H9 (cell line): Measurements from ENCODE around the gene INSM1. TPM values are rescaled to one million over a fixed set of nuclear protein-coding genes. Genes with fewer than 3 reads are reported as not detected.

Experiments used
- DNase-seq: peaks from one replicate; pipeline ENCODE4 v3.0.0-alpha.2; 2017
- H2AFZ ChIP-seq: one replicate; pipeline ENCODE4 v1.6.1; 2013; ENCODE audit warnings: mild to moderate bottlenecking, low read length, control low read depth, moderate library complexity
- H2AK5ac ChIP-seq: 2 replicates; pipeline ENCODE4 v1.6.1; 2013; ENCODE audit warnings: low read length, control low read depth, mixed read lengths; ENCODE audit not compliant: insufficient read length
- H2BK120ac ChIP-seq: one replicate; pipeline ENCODE4 v1.6.1; 2013; ENCODE audit warnings: low read depth, mild to moderate bottlenecking, low read length, control low read depth, inconsistent platforms; ENCODE audit not compliant: poor library complexity, severe bottlenecking
- H2BK12ac ChIP-seq: 2 replicates; pipeline ENCODE4 v1.6.1; 2013; ENCODE audit warnings: low read length, control low read depth, mixed read lengths, low read depth; ENCODE audit not compliant: insufficient read length
- H2BK15ac ChIP-seq: 2 replicates; pipeline ENCODE4 v1.6.1; 2013; ENCODE audit warnings: low read depth, low read length, control low read depth
- H2BK20ac ChIP-seq: one replicate; pipeline ENCODE4 v1.6.1; 2013; ENCODE audit warnings: low read depth, mild to moderate bottlenecking, low read length, control low read depth, inconsistent platforms; ENCODE audit not compliant: poor library complexity, severe bottlenecking
- H2BK5ac ChIP-seq: 2 replicates; pipeline ENCODE4 v1.6.1; 2013; ENCODE audit warnings: low read length, control low read depth, mixed read lengths; ENCODE audit not compliant: insufficient read length
- H3K14ac ChIP-seq: 2 replicates; pipeline ENCODE4 v1.6.1; 2013; ENCODE audit warnings: low read length, control low read depth; ENCODE audit not compliant: insufficient read depth
- H3K18ac ChIP-seq: 2 replicates; pipeline ENCODE4 v1.6.1; 2013; ENCODE audit warnings: low read depth, mild to moderate bottlenecking, mixed read lengths, low read length, control low read depth; ENCODE audit not compliant: insufficient read length
- H3K23ac ChIP-seq: 2 replicates; pipeline ENCODE4 v1.6.1; 2013; ENCODE audit warnings: low read length, control low read depth, mixed read lengths, low read depth; ENCODE audit not compliant: insufficient read length
- H3K23me2 ChIP-seq: 2 replicates; pipeline ENCODE4 v1.6.1; 2013; ENCODE audit warnings: low read depth, mild to moderate bottlenecking, mixed read lengths, low read length, control low read depth; ENCODE audit not compliant: insufficient read length, poor library complexity, severe bottlenecking
- H3K27ac ChIP-seq: 2 replicates; pipeline ENCODE4 v1.5.1; 2013; ENCODE audit warnings: low read length, control low read depth, mixed read lengths, low read depth; ENCODE audit not compliant: insufficient read length
- H3K27me3 ChIP-seq: 2 replicates; pipeline ENCODE4 v1.6.1; 2013; ENCODE audit warnings: low read length, control low read depth, inconsistent platforms; ENCODE audit not compliant: insufficient read depth
- H3K4ac ChIP-seq: 2 replicates; pipeline ENCODE4 v1.6.1; 2013; ENCODE audit warnings: low read depth, mild to moderate bottlenecking, control low read depth, inconsistent platforms, low read length, moderate library complexity
- H3K4me1 ChIP-seq: 2 replicates; pipeline ENCODE4 v1.6.1; 2013; ENCODE audit warnings: low read length, control low read depth, inconsistent platforms; ENCODE audit not compliant: insufficient read depth
- H3K4me2 ChIP-seq: 2 replicates; pipeline ENCODE4 v1.6.1; 2013; ENCODE audit warnings: low read length, control low read depth, mixed read lengths; ENCODE audit not compliant: insufficient read length, insufficient read depth
- H3K56ac ChIP-seq: 2 replicates; pipeline ENCODE4 v1.6.1; 2013; ENCODE audit warnings: low read depth, mild to moderate bottlenecking, mixed read lengths, low read length, control low read depth; ENCODE audit not compliant: insufficient read length
- H3K79me1 ChIP-seq: 2 replicates; pipeline ENCODE4 v1.6.1; 2013; ENCODE audit warnings: low read depth, mild to moderate bottlenecking, moderate library complexity, low read length, control low read depth, inconsistent platforms; ENCODE audit not compliant: insufficient read depth, poor library complexity, severe bottlenecking
- H3K79me2 ChIP-seq: 2 replicates; pipeline ENCODE4 v1.6.1; 2013; ENCODE audit warnings: low read length, control low read depth, inconsistent platforms; ENCODE audit not compliant: insufficient read depth
- H3K9ac ChIP-seq: 2 replicates; pipeline ENCODE4 v1.6.1; 2013; ENCODE audit warnings: low read length, control low read depth, mixed read lengths; ENCODE audit not compliant: insufficient read length; ENCODE audit errors: extremely low read depth
- H3K9me3 ChIP-seq: one replicate; pipeline ENCODE4 v1.6.1; 2013; ENCODE audit warnings: low read depth, low read length, inconsistent platforms; ENCODE audit not compliant: control insufficient read depth
- H3T11ph ChIP-seq: one replicate; pipeline ENCODE4 v1.6.1; 2013; ENCODE audit warnings: mild to moderate bottlenecking, low read length, control low read depth, inconsistent platforms
- H4K20me1 ChIP-seq: one replicate; pipeline ENCODE4 v1.6.1; 2013; ENCODE audit not compliant: control insufficient read depth, insufficient read length, insufficient read depth
- H4K5ac ChIP-seq: 2 replicates; pipeline ENCODE4 v1.6.1; 2013; ENCODE audit warnings: low read depth, mild to moderate bottlenecking, mixed read lengths, low read length, control low read depth; ENCODE audit not compliant: insufficient read length
- H4K8ac ChIP-seq: replicated peaks from 2 replicates; pipeline ENCODE4 v1.6.1; 2013; ENCODE audit warnings: low read length, control low read depth, mixed read lengths, low read depth; ENCODE audit not compliant: insufficient read length
- H4K91ac ChIP-seq: 2 replicates; pipeline ENCODE4 v1.6.1; 2013; ENCODE audit warnings: low read depth, mild to moderate bottlenecking, moderate library complexity, mixed read lengths, low read length, control low read depth; ENCODE audit not compliant: insufficient read length
- H3K27ac Mint-ChIP-seq, 3 experiments: 2 replicates in 2 of 3; 3 replicates in 1 of 3; pipeline ENCODE4 v1.8.0; 2020 to 2021; ENCODE audit warnings: mixed read lengths in 3 of 3, mild to moderate bottlenecking in 1 of 3, moderate library complexity in 1 of 3
- H3K27me3 Mint-ChIP-seq: 2 replicates; pipeline ENCODE4 v1.8.0; 2021; ENCODE audit warnings: low read depth, mild to moderate bottlenecking, moderate library complexity, mixed read lengths
- H3K36me3 Mint-ChIP-seq, 3 experiments: 2 replicates in 2 of 3; 3 replicates in 1 of 3; pipeline ENCODE4 v1.8.0; 2020 to 2021; ENCODE audit warnings: low read depth in 3 of 3, mixed read lengths in 3 of 3; ENCODE audit not compliant: insufficient read depth in 1 of 3
- H3K4me1 Mint-ChIP-seq, 2 experiments: 2 replicates each; pipeline ENCODE4 v1.8.0; 2020; ENCODE audit warnings: mixed read lengths in 2 of 2
- H3K4me3 Mint-ChIP-seq, 2 experiments: 2 replicates in 1 of 2; 3 replicates in 1 of 2; pipeline ENCODE4 v1.8.0; 2020 to 2021; ENCODE audit warnings: mild to moderate bottlenecking in 2 of 2, mixed read lengths in 2 of 2, moderate library complexity in 1 of 2
- H3K9me3 Mint-ChIP-seq, 2 experiments: 2 replicates in 1 of 2; 3 replicates in 1 of 2; pipeline ENCODE4 v1.8.0; 2020; ENCODE audit warnings: mild to moderate bottlenecking in 2 of 2, mixed read lengths in 2 of 2, moderate library complexity in 1 of 2
- WGBS: extraction: QIAGEN DNeasy Blood & Tissue Kit; methylation state at CpG from one replicate; pipeline ENCODE4 v1.1.7; 2013; ENCODE audit warnings: missing lambda C conversion rate, low lambda C conversion rate, mixed read lengths; ENCODE audit not compliant: insufficient read length; ENCODE audit errors: extremely low coverage; 5-methylcytosine and 5-hydroxymethylcytosine counted together
- total RNA-seq: library from RNA; stranded (reverse); gene quantifications from 2 replicates; pipeline ENCODE4 v1.2.1, GENCODE V29; 2021
- TF ChIP-seq, protein P1 (sequence below): fragments of 200-600 bp; sonication (generic); conservative IDR thresholded peaks from 3 replicates; pipeline ENCODE4 v1.8.0; 2021; ENCODE audit warnings: antibody characterized with exemption, mild to moderate bottlenecking

The INSM1 gene
- total RNA-seq, 1 experiment from 2014 or later, result 0.83 TPM

GRCh38 chr20:20404633-20405032, 36.7 kb downstream of the INSM1 start:
- Histone ChIP-seq H3K79me1 (no peaks in the 10 kb centered on the region), H3K9me3 (no peaks in the 10 kb centered on the region), H4K20me1 (no peaks in the 10 kb centered on the region), H4K5ac (no peak overlapping the region), H3K4me1 (no peaks in the 10 kb centered on the region), H3K79me2 (no peaks in the 10 kb centered on the region), H3K14ac (no peak overlapping the region), H4K8ac (no peak overlapping the region), H3K23ac (no peak overlapping the region), H4K91ac (no peak overlapping the region), H3K4me2 (no peak overlapping the region), H2BK20ac (no peak overlapping the region), H2AFZ (no peak overlapping the region), H3K23me2 (no peaks in the 10 kb centered on the region), H2BK15ac (no peak overlapping the region), H2BK12ac (no peak overlapping the region), H3K27me3 (no peaks in the 10 kb centered on the region), H3T11ph (no peak overlapping the region), H3K18ac (no peak overlapping the region), H2BK5ac (no peak overlapping the region), H3K4ac (no peak overlapping the region), H3K56ac (no peak overlapping the region), H3K9ac (no peak overlapping the region), H3K27ac (no peak overlapping the region), H2AK5ac (no peak overlapping the region), H2BK120ac (no peak overlapping the region)
- no peaks in the 10 kb centered on the region for H3K9me3 Mint-ChIP-seq
- TF ChIP-seq, protein P1, sequence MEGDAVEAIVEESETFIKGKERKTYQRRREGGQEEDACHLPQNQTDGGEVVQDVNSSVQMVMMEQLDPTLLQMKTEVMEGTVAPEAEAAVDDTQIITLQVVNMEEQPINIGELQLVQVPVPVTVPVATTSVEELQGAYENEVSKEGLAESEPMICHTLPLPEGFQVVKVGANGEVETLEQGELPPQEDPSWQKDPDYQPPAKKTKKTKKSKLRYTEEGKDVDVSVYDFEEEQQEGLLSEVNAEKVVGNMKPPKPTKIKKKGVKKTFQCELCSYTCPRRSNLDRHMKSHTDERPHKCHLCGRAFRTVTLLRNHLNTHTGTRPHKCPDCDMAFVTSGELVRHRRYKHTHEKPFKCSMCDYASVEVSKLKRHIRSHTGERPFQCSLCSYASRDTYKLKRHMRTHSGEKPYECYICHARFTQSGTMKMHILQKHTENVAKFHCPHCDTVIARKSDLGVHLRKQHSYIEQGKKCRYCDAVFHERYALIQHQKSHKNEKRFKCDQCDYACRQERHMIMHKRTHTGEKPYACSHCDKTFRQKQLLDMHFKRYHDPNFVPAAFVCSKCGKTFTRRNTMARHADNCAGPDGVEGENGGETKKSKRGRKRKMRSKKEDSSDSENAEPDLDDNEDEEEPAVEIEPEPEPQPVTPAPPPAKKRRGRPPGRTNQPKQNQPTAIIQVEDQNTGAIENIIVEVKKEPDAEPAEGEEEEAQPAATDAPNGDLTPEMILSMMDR, result no peak
- WGBS, result no CpG with 5 or more reads among the region's 5 CpGs
- DNase-seq, result no peak
- peaks cover 13 to 24% of the 10 kb centered on the region in 2 experiments for H3K4me1 Mint-ChIP-seq
- no peaks in the 10 kb centered on the region; a peak in 2 of 7 replicates for H3K36me3 Mint-ChIP-seq
- no peaks in the 10 kb centered on the region; the same call in none of the 2 replicates for H3K27me3 Mint-ChIP-seq
- H3K27ac Mint-ChIP-seq, result no peak overlapping the region
- no peak overlapping the region for H3K4me3 Mint-ChIP-seq
